ENCODE results near the gene TREM2.
"Not testable (repeated sequence)": the region's sequence is repeated elsewhere in the genome, so short reads cannot be mapped to it uniquely, and the experiment has no call there.

The TREM2 gene

GRCh38 chr6:41162687-41163418 lies at the start of gene TREM2:
Gene TREM2 (minus strand): TSS chr6:41163116. CDS start chr6:41163082, 34 bp downstream.
- DNase-seq, result no peak

GRCh38 chr6:41209547-41210320 lies 46.8 kb upstream of the TREM2 start:
- DNase-seq, result no peak

GRCh38 chr6:41208439-41209106 lies 45.7 kb upstream of the TREM2 start:
- DNase-seq, result no peak

- DNase-seq, result no peak
Observed at GRCh38 chr6:41204156-41204555, 41.2 kb upstream of the TREM2 start.

DNA sequence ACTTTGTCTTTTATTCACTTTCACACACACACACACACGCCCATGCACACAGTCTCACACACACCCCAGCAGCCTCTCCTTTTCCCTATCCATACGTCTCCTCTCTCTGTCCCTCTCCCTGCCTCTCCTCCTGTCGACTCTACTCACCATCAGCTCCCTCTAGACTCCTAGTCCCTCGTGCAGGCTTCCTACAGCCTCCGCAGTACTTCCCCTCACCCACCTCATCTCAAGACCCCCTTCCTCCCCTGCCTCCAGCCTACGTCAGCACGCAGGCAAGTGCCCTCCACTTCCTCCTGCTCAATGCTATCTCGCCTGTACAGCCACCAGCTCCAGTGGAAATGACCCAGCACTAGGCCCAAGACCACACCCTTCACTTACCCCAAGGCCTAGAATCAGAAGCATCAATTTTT lies 38.9 kb upstream of the TREM2 start:
- no peak for DNase-seq

DNA sequence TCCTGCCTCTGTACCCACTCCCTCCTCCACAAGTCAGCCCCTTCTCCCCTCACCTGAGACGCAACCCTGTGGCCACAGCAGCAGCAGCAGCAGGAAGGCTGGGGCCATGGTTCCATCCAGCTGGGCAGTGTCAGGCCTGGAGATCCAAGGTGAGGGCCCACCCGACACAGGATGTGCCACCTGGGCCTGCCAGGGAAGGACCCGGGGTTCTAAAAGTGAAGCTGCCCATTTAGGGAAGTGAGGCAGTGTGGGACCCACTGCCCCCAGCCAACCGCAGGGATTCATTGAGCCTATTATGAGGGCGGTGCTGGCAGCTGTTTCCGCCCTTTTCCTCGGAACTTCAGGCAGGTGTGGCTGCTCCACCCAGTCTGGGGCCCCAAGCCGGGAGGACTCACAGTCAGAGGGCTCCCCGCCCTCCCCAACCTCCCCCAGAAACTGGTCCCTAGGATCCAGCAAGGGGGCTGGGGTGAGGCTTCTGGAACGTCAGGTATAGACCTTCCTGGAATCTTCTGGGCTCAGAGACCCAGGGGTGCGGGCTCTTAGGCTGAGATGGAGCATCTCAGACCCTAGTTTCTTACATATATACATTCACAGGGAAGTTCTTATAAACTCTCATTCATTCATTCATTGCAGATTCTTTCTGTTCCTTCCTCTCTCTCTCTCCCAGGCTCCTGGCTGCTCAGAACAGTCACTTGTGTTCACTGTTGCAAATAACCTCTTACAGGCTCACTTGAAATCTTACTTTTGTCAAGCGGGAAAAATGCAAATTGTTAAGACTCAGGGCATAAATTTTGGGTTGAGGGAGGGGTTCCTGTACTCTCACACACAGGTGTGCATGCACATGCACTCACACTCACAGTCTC lies 38.2 kb upstream of the TREM2 start, which contains the start of gene TREML2:
Gene TREML2, minus strand, starts transcription at position 249 of the 863 bp plus-strand sequence. Its CDS starts 141 bp downstream, at position 108.
- no peak for DNase-seq

- DNase-seq, result no peak
Observed at GRCh38 chr6:41200296-41200900, 37.5 kb upstream of the TREM2 start.

DNA sequence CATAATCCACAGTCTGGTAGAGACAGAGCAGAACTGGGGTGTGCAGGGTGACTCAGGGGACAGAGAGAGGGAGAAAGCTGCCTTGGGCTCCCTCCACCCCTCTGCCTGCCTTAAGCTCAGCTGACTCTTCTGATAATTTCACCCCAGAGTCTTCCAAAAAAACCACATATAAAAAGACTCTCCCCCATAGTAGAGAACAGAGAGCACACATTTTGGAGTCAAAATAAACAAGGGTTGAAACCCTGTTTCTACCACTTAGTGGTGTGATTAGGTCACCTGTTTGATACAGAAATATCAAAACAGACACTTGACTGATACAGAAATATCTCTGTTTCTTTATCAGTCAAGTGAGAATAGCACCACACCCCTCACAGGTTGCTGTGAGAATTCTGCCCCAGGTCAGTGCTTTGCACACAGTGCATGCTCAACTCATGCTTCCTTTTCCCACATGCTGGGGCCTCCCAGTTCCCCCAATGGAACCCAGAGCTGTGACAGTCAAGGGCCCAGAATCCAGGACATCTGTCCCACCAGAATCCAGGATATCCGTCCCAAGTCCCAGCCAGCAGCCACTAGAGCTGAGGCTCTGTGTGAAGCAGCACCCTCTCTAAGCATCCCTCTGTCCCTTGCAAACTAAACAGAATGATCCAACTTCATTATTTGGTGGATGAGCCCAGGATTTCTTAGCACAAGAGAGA lies 36.8 kb upstream of the TREM2 start:
- DNase-seq, result no peak

GRCh38 chr6:41197234-41197633 lies 34.3 kb upstream of the TREM2 start:
- DNase-seq, result no peak

- no peak for DNase-seq
Observed at GRCh38 chr6:41194386-41194785, 31.5 kb upstream of the TREM2 start.

DNA sequence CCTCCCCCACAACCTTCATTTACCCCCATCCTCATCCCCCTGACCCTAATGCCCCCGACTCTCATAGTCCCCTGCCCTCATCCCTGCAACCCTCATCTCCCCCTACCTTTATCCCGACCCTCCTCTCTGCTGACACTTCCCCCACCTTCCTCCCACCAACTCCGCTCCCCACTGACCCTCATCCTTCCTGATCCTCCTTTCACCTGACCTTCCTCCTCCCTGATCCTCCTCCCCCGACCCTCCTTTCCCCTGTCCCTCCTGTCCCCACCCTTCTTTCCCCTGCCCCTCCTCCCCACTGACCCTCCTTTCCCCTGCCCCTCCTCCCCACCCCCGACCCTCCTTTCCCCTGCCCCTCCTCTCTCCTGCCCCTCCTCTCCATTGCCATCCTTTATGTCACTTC lies 31.0 kb upstream of the TREM2 start:
- no peak for DNase-seq

GRCh38 chr6:41193171-41193734 lies 30.3 kb upstream of the TREM2 start:
- no peak for DNase-seq

GRCh38 chr6:41191569-41191968 lies 28.7 kb upstream of the TREM2 start:
- no peak for DNase-seq

DNA sequence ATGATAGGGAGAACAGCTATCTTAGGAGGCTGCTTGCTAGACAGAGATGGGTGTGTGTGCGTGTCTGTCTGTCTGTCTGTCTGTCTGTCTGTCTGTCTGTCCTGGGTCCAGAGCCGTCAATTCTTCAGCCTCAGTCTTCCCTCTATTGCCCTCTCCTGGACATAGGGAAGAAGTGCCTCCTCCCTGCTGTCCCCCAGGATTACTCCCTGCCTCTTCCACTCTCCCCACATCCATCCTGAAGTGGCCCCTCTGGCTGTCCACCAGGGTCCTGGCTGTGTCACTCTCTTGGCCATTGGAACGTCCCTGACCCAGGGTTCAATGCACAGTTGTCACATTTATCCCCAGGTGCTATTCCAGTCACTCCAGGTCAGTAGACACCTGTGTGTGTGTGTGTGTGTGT lies 27.9 kb upstream of the TREM2 start:
- no peak for DNase-seq

- no peak for DNase-seq
Observed at GRCh38 chr6:41189967-41190366, 27.1 kb upstream of the TREM2 start.

DNA sequence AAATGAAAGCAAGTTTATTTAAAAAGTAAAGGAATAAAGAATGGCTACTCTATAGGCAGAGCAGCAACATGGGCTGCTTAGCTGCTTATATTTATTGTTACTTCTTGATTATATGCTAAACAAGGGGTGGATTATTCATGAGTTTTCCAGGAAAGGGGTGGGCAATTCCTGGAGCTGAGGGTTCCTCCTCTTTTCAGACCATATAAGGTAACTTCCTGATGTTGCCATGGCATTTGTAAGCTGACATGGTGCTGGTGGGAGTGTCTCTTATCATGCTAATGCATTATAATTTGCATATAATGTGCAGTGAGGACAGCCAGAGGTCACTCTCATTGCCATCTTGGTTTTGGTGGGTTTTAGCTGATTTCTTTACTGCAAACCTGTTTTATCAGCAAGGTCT lies 26.1 kb upstream of the TREM2 start:
- DNase-seq, result not testable (repeated sequence)

GRCh38 chr6:41187924-41188886 lies 25.3 kb upstream of the TREM2 start:
- DNase-seq, result no peak

DNA sequence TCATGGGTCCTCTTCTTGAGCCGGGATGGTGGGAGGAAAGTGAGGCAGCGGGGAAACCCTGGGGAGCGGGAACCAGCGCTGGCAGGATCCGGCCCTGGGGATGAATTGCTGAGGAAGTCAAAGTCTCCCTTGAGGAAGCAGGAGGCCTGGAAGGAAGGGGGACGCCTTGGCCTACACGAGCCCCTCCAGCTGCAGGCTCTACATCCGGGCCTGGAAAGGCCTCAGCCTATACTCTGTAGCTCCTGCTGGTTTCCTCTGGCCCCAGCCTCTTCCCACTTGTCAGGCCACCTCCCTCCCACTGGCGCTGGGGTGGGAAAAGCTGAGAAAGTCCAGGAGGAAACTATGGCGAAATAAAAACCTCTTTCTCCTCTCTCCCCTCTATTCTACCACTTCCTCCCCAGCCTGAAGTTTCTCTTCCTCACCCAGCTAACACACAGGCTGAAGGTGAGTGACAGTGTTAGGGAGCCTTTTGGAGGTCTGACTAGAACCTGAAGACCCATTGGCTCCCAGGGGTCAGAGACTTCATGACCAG lies 23.2 kb upstream of the TREM2 start:
- no peak for DNase-seq

GRCh38 chr6:41184761-41185160 lies 21.8 kb upstream of the TREM2 start:
- DNase-seq, result no peak

Measured in NCI-H446 treated with DMSO at 0.1 percent for 48 hours (cell line).